ENCODE measurements around the gene FGF18.
"Not testable (repeated sequence)": the region's sequence is repeated elsewhere in the genome, so short reads cannot be mapped to it uniquely, and the experiment has no call there.

Gene FGF18

DNA sequence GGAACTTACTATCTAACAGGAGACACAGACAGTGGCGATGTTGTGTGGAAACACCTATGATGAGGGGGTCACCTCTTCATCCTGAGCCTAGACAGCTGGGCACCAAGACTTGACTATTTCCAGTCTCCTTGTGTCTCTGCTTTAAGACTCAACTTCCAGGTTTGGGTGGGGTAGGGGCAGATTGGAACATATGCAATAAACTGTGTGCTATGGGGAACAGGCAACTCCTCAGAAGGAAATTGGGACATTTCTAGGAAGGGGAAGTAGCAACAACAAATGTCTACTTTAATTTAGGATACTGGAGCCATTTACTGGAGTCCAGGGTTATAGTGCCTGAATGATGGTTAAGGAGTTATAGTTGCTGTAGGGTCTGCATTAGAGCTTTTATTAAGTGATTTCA lies 57.3 kb downstream of the FGF18 start:
- DNase-seq, result no peak

DNA sequence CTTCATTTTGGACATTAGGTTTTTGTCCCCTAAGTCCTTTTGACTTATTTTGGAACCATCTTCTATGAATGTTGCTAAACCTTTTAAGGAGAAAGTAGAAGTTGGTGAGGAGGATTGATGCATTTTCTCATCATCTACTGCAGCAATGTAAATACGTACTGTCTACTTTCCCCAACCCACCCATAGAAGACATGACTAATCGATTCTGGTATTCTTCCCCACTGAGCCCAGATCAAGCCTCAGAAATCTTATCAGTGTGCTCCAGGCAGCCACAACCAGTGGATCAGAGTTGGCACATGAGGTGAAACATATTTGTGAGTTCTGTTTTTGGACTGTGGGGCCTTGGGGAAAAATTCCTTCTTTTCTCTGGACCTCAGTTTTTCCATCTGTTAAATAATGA lies 57.7 kb downstream of the FGF18 start:
- no peak for DNase-seq

DNA sequence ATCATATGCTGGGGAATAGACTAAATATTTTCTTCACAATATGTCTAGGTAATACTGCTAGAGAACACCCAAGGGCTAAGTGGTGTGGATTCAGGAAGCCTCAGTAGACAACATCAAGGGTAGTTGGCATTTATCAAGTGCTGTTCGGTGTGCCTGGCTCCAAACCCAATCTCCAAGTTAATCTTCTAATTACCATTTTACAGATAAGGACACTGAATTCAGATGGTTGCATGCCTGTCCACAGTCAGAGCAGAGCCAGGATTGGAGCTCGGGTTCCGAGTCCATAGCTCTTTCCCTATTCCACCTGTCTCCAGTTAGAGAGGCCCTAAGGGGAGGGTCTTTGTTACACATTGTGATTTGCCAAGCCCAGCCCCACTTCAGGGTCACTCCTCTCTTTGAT lies 58.2 kb downstream of the FGF18 start:
- DNase-seq, result no peak

DNA sequence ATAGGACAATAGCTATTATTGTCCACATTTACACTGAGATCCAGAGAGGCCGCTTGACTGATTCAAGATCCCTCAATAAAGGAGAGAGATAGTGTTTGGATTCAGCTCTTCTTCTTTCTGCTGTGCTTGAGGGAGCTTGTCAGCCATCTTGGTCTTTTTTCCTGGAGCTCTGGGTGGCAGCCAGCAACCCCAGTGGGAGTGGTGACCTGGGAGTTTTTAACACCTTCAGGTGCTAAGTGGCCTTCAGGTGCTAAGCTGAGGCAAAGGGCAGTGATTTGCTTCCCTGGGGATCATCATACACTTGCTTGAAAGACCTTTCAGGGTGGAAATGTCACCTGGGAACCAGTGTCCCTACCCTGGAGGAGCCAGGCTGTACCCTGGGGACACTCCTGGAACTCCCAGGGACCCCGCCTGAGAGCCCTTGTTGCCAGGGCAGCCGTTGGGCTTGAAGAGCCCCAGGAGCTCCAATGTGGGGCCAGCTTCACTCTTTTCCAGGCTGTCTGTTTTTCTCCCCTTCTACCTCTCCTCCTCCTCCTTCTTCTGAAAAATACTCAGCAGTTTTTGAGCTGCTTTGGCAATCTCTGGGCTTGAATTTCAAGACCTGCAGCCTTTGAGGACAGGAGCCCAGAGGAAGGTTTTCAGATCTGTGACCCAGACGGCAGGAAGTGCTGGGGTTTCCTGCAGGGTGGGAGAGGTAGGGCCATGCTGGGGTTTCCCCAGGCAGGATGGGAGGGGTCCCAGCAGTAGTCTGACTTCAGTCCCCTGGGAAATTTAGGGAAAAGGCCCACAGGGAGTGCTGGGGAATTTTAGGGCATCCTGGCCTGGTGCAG lies 59.7 kb downstream of the FGF18 start:
- DNase-seq, result no peak

DNA sequence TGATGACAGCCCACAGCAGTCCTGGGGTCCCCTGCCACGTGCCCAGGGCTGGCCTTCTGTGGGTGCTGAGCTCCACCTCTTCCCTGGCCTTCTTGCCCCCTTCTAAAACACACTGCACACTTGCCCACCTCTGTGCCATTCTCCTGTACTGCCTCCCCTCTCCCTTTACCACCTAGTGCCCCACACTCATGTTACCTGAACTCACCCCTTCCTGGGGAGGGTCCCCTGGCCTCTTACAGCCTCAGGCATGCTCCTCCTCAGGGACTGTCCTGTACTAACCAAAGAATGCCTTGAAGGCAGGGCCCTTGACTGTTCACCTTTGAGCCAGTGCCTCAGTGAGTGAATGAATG lies 60.3 kb downstream of the FGF18 start:
- no peak for DNase-seq

DNA sequence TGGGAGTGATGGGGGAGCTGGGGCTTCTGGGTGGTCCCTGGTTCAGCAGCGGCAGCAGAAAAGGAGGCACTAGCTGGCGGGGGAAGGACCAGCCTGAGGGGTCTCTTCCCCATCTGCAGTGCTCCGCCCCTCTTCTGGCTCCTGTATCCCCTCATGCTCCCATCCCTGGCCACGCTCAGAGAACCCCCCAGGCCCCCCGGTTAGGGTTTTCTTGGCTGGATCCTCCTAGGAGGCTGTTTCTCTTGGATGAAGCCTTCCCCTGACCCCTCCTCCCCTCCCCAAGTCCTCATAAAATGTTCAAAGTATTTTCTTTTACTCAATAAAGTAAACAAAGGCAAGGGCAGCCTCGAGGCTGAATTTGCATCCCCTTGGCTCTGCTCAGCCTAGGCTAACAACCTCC lies 60.8 kb downstream of the FGF18 start:
- no peak for DNase-seq

DNA sequence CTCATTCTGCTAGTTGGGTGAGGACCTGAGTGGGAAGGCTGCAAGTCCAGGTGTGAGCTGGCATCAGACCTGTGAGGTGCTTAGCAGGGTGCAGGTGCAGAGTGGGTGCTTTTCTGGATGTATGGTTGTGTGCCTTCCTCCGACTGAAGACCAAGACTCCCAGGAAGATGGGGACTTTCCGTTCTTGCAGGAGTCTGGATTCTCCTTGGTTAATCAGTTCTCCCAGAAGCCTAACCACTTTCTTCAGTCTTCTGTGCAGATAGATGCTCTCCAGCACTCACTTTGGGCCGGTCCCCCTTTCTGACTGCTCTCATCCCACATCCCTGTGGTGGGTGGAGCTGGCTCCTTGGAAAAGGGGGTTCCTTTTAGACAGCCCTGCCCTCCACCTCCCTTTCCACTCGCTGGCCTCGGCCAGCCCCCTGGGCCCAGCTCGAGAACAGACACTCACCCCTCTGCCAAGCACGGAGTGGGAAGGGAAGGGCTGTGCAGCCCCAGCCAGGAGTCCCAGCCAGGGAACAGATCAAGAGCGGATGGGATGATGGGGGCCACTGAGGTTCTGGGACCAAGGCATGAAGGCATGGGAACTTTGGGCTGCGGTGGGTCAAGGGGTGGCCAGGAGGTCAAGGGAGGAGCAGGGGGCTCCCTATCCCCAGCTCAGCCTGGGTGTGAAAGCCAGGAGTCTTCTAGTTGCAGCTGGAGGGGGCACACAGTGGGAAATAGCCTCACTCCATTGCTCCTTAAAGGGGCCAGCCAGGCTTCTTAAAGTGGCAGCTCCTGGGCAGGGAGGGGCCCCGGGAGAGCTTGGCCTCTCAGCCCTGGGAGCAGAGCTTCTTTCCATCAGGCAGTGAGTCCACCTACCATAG lies 62.4 kb downstream of the FGF18 start:
- DNase-seq, result no peak

DNA sequence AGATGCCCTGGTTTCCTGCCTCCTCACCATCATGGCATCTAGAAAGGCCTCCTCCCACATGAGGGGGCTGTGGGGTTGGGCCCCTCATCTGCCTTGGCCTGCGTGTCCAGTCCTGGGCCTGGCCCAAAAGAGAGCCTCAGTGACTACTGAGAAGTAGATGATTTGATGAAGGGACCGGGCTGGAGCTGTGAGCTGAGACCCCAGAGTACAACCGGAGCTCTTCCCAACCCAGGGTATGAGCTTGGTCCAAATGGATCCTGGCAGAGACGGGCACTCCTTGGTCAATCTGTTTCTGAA lies 62.9 kb downstream of the FGF18 start:
- no peak for DNase-seq

DNA sequence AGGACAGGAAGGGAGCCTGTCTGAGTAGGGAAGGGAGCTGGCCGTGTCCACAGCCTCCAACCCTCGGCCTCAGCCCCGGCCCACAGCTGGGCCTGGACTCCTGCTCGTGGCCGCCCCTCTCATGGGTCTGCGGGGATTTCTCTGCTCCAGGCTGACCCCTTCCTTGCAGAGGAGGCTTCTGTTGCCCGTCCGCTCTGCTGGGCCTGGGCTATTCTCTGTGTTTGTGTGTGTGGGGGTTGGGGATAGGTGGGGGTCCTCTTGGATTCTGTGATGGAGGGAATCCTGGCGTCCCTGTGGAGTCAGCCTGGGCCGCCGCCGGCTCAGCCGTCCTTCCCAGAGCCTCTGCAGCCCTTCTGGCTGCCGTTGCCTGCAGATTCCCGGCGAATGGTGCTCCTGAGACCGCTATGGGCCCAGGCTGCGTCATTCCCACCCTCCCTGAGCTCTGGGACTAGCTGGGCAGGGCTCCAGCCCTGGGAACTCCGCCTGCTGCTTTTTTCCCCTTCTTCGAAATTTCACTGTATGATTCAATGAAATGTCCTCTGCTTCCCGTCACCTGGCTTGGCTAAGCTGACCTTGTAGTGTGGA lies 64.2 kb downstream of the FGF18 start:
- DNase-seq, result no peak

DNA sequence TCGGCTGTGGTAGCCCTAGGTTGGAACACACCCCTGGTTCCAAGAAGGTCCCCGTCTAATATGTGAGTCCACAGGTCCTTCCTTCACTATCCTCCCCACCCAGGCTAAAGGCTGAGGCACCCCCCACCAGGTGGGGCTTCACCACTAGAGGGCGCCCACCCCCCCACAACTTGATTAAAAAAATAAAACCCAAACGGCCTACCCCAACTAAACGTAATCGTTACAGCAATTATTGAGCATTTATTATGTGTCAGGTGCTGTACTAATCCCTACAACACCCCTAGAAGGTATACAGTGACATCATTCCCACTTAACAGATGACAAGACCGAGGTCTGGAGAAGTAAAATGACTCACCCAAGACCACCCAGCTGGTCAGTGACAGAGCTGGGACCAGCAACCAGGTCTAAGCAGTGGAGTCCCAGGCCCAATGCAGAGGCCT lies 65.0 kb downstream of the FGF18 start:
- DNase-seq, result peak in 3 of 6 experiments; percentile 16 to 24 (median 17)

DNA sequence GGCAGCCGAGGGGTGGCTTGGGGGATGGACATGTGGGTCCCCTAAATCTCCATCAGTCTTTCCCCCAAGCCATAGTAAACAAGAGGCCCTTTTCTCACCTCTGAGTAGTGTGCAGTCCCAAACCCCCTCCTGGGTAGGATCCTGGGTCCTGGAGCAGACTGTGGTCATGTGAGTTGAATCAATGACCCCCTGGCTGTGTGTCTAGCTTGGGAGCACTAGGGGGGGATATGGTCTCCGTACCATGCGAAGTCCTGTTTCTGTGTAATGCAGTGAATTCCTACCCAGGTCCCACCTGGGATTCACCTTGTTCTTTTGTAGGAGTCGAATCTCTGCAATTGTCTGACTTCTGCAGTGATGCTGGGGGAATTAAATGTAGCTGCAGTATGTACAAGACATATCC lies 66.2 kb downstream of the FGF18 start:
- no peak for DNase-seq

DNA sequence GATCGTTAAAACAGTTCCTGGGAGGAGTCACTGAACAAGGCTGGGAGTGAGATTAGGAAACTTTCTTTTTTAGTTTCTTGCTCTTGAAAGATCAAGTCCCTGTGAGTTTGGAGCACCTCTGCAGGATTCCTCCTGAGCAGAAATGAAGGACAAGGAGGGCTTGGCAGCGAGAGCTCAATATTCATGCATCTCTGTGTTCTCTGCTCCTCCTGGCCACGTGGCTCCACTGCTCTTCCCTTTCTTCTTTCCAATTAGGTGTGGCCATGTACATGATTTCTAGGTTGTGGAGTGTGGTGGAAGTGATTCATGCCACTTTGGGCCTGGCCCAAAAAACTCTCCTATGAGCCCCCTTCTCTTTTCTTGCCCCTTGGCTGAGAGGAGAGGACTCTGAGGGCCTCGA lies 67.2 kb downstream of the FGF18 start:
- DNase-seq, result no peak

DNA sequence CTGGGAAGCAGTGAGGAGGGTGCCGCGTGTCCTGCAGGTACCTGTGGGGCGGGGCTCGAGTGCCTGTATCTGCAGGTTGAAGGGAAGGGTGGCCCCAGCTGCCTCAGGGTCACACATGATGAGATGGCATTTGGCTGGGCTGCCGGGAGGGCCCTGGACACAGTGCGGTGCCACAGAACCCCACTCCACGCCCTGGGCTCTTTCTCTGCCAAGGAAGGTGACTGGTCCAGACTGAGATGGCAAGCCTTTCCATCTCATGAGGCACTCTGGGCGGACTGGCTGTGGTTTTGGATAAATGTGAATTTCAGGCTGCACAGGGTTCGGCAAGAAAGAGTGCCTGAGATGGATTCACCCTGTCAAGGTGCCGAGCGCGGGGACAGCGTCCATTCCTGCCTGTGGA lies 69.4 kb downstream of the FGF18 start:
- no peak for DNase-seq

DNA sequence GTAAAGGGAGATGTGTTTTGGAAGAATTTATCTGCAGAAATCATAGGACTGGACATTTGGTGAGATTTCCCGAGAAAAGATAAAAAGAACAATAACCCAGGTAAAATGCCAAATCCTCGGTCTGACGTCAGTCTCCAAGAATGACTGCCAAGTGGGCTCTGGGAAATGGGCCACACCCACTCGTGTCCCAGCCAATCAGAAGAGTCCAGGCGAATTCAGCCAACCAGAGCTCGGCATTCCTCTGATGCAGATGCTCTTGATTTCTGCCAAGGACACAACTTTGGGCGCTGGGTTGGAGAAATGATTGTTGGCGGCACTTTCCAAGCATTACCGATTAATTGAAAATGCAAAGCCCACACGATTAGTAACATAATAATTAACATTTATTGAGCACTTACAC lies 73.3 kb downstream of the FGF18 start:
- no peak for DNase-seq

DNA sequence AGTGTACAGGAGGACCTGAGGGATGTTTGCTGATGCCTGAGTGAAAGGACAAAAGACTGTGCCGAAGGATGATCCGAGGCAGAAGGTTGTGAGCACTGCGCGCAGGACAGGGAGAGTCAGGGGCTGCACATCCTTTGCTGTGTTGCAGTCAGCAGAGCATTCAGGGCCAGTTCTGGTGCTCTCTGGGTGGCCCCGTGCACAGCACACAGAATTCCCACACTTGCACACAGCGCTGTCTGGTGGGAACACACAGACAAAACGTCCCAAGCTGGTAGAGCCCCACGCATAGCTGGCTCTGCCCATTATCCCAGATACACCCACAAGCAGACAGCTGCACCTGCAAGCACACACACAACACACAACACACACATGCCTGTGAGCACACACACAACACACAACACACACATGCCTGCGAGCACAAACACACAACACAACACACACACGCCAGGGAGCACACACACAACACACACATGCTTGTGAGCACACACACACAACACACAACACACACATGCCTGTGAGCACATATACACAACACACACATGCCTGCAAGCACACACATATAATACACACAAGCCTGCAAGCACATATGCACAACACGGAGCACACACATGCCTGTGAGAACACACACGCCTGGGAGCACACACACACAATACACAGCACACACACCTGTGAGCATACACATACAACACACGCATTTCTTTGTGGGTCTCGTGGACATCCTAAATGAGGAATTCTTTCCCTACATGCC lies 74.4 kb downstream of the FGF18 start:
- DNase-seq, result no peak

DNA sequence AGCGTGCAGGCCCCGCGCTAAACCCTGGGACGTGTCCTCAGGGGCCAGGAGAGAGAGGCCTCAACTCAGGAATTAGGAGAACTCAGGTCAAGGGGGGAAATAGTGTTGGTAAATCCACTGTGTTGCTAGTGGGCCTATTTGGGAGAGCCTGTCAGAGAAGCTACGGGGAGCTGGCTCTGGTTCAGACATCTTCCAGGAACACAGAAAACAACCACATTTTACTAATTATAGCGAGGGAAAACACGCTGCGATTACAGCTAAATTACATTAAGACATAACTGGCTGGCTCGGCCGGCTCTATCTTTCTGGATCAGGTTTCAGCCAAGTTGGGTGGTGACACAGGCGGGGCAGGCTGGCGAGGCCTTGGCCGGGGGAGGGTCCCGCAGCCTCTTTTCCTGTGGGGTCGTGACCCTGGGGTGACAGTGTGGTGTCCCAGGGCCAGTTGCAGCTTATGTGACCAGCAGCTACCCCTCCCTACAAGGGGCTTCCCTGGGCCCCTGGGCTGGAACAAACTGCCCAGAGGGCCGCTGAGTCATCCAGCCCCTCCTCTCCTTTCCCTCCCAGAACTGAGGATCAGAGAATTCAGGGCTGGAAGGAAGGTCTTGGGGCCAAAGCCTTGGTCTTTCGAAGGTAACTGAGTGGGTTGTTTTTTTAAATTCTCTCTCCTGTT lies 75.1 kb downstream of the FGF18 start:
- no peak for DNase-seq

DNA sequence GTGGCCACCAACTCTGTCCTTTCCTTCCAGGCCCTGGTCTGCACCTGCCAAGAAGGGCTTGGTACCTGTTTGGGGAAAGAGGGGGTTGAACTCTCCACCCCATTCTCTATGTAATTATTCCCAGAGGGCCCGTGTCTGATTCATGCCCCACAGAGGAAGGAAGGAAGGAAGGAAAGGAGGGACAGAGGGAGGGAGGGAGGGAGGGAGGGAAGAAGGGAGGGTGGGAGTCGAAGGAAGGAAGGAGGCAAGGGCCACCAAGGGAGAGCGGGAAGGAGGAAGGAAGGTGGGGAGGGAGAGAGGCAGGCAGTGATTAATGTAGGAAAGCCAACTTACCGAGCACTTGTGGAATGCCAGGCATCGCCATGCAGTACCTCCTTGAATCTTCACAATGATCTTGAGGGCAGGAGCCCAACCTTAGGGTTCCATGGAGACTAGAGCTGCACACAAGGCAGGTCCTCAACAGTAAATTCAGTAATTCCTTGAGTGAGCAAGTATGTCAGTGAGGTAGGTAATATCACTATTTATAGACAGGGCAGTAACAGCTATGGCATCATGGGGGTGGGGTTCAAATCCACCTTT lies 75.8 kb downstream of the FGF18 start:
- no peak for DNase-seq

DNA sequence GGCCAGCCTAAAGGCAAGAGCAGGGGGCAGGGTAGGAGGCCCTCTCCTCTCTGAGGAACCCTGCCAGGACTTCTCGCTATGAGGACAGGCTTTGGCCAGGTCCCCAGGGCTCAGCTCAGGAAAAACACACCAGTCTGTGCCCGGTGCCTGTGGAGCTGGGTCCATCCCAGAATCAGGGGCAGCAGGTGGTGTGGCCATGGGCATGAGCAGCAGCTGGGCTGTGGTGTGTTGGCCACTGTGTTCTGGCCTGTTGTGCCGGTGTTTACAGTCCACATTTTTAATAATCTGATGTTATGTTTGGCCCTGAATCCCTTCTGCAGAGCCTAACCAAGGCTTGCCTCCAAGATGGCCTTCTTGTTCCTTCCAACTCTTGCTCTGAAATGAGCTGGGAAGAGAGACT lies 77.0 kb downstream of the FGF18 start:
- DNase-seq, result no peak

DNA sequence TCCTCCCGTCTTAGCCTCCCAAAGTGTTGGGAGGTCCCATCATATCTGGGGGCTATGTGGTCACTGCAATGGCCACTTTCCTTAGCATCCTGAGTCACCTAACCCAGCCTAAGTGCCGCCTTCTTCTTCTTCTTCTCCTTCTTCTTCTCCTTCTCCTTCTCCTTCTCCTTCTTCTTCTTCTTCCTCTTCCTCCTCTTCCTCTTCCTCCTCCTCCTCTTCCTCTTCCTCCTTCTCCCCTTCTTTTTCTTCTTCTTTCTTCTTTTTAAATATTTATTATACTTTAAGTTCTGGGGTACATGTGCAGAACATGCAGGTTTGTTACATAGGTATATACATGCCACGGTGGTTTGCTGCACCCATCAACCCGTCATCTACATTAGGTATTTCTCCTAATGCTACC lies 78.0 kb downstream of the FGF18 start:
- DNase-seq, result not testable (repeated sequence)

DNA sequence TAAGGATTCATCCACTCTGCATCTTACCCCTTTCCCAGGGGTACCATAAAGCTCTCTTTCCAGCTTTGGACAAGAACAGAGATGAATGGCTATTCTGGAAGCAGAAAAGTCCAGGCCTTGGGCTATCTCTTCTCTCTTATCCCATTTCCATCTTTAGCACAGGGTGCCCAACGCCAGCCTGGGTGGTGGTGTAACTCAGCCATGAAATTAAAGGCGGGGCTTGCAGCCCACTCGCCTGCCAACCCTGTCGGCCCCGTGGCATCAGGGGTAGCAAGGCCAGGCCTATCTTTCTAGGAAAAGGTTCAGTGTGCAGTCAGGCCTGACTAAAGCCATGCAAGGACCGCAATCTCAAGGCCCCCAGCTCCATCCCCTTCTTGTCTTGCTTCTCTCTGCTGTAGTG lies 78.7 kb downstream of the FGF18 start:
- no peak for DNase-seq

DNA sequence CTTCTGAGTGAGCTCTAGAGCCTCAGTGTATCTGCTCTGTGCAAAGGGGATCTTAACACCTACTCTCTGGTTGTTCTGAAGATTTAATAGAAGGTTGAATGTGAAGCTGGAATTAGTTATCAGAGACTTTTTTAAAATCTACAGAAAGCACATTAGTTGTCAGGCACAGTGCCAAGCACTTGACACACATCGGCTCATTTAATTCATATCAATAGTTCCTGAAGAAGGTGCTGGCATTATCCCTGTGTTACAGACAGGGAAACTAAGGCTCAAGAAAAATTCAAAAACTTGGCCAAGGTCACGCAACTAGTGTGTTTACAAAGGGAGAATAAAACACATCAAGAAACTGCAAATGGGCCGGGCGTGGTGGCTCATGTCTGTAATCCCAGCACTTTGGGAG lies 80.2 kb downstream of the FGF18 start:
- DNase-seq, result no peak

DNA sequence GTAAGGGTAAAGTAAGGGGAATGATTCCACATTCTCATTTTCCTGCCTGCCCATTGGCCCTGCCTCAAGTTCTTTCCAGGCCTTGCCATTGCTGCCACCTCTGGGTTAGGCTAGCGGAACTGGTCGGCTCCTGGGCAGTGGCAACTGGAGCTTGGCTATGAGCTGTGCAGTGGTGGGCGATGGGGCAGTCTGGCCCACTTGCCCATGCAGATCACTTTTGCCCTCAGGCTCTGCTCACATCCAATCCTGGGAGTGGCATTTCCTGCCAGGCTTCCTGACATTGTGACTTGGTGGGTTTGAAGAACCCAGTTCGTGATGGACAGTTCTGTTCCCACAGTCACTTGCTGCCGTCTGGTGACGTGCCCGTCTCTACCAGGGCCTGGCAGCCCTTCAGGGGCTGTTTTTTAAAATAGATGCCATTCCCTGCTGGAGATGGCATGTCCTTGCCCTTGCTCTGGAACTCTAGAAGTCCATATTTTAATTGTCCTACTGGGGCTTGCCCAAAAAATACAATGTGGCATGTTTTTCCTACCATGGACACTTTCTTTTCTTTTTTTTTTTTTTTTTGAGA lies 86.1 kb downstream of the FGF18 start:
- no peak for DNase-seq
